HG03558 (cell line): ENCODE results near the gene BRIP1.
"Not testable (repeated sequence)": the region's sequence is repeated elsewhere in the genome, so short reads cannot be mapped to it uniquely, and the experiment has no call there.

Experiments used
- ATAC-seq: cut with Tn5 transposase; IDR thresholded peaks from one replicate; pipeline ENCODE4 v1.9.1; 2021; ENCODE audit warnings: moderate number of reproducible peaks; ENCODE audit not compliant: unreplicated experiment; ENCODE audit errors: extremely low read depth

BRIP1 gene

DNA sequence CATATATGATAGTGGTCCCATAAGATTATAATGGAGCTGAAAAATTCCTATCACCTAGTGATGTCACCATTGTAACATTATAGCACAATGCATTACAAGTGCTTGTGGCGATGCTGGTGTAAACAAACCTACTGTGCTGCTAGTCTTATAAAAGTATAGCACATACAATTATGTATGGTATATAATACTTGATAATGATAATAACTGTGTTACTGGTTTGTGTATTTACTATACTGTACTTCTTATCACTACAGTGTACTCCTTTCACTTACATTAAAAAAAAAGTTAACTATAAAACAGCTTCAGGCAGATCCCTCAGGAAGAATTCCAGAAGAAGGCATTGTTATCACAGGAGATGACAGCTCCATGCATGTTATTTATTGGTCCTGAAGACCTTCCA is 150.3 kb downstream of the BRIP1 start:
- ATAC-seq = no peak

DNA sequence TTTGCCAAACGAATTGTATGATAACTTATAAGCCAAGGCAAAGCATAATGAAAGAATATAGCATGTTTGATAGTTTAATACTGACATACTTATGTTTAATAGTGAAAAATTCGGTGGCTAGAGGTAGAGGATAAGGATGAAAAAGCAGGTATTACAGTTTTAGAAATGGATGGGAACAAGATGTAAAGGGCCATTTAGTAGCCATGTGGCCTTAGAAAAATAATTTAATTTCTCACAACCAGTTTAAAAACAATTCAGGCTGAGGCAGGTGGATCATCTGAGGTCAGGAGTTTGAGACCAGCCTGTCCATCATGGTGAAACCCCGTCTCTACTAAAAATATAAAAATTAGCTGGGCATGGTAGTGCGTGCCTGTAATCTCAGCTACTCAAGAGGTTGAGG is 152.8 kb downstream of the BRIP1 start:
- ATAC-seq = no peak

DNA sequence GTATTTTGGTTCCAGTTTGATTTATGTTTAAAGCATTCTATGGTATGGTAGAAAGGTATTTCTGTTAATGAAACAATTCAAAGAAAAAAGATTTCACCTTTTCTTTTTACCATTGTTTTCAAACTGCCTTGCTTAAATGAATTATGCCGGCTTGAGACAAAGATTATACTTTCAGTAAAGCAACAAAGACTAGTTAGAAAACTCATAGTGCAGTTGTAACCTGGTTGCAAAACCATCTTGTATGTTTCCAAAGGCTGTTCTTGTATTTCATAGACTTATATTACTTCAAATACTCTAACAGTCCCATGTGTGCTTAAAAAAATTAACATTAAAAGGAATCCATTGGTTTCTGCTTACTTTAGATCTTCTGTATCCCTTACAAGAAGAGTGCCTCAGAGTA is 153.8 kb downstream of the BRIP1 start:
- no peak for ATAC-seq

DNA sequence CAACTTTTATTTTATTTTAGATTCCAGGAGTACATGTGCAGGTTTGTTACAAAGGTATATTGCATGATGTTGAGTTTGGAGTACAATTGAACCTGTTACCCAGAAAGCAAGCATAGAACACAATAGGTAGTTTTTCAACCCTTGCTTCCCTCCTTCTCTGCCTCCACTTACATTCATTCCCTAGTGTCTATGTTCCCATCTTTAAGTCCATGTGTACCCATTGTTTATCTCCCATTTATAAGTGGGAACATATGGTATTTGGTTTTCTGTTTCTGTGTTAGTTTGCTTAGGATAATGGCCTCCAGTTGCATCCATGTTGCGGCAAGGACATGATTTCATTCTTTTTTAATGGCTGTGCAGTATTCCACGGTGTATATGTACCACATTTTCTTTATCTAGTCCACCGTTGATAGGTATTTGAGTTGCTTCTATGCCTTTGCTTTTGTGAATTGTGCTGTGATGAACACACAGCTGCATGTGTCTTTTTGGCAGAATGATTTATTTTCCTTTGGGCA is 158.3 kb downstream of the BRIP1 start:
- ATAC-seq = no peak

DNA sequence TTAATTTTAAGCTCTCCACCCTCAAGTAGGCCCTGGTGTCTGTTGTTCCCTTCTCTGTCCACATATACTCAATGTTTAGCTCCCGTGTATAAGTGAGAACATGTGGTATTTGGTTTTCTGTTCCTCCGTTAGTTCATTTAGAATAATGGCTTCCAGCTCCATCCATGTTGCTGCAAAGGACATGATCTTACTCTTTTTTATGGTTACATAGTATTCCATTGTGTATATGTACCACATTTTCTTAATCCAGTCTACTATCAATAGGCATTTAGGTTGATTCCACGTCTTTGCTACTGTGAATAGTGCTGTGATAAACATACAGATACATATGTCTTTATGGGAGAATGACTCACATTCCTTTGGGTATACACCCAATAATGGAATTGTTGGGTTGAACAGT is 160.9 kb downstream of the BRIP1 start:
- no peak for ATAC-seq

DNA sequence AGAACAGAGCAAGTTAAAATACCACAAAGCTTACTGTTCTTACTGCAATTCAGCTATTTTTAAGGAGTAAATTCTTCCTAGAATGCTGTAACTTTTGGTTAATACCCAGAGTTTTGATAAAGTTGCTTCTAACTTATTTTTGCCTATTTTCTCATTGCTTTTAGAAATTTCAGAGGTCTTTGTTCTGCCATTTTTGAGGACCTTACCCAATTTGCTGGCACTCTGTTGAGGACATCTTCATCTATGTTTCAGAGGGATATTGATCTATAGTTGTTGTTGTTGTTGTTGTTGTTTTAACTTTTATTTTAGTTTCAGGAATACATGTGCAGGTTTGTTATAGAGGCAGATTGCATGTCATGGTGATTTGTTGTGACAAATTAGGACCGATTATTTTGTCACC is 161.3 kb downstream of the BRIP1 start:
- no peak for ATAC-seq

DNA sequence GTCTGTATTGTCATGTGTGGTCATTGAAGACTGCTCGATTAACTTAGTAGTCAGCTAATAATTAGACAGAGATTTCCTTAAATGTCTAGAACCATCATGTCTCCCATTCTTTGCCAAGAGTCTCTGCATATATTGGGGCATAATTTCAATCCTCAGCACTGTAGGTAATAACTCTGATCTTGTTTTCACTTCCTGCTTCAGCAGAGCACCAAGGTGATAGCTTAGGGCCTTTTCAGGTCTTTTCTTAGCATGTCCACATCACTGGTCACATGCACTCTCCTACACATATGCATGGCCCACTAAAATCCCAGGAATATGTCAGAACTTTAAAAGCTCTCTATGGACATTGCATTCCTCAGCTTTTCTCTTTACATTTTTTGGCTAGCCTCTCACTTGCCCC is 162.0 kb downstream of the BRIP1 start:
- no peak for ATAC-seq

DNA sequence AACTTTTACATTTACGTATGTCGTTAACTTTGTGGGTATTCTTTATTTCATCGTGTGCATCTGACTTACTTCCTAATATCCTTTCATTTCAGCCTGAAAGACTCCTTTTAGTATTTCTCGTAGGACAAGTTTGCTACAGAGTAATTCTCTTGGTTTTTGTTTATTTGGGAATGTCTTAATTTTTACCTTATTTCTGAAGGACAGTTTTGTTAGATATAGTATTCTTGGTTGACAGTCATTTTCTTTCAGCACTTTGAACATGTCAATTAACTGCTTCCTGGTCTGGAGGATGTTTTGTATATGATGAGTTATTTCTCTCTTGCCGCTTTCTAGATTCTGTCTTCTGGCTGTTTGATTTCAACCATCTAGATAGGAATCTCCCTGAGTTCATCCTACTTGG is 163.1 kb downstream of the BRIP1 start:
- no peak for ATAC-seq

DNA sequence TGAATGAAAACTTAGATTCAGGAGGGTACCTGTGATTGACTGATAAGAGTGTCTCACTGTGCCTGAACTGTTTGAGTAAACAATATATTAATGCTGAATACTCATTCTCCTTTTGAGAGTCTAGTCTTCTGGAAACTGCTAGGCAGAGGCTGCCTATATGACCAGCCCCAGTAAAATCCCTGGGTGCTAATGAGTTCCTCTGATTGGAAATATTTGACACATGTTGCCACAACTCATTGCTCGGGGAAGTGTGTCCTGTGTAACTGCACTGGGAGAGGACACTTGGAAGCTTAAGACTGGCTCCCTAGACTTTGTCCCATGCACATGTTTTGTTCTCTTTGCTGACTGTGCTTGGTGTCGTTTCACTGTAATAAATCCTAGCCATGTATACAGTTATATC is 163.6 kb downstream of the BRIP1 start:
- ATAC-seq = no peak

DNA sequence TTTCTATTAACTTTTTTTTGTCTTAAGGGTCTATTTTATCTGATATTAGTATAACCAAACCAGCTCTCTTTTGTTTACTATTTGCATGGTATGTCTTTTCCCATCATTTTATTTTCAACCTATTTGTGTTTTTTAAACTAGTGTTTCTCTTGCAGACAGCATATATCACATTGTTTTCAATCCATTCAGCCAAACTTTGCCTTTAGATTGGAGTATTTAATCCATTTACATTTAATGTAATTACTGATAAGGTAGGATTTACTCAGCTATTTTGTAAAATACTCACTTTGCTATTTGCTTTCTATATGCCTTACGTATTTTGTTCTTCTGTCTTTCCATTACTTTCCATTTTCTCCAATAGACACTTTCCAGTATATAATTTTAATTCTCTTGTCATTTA is 164.3 kb downstream of the BRIP1 start:
- ATAC-seq = no peak

DNA sequence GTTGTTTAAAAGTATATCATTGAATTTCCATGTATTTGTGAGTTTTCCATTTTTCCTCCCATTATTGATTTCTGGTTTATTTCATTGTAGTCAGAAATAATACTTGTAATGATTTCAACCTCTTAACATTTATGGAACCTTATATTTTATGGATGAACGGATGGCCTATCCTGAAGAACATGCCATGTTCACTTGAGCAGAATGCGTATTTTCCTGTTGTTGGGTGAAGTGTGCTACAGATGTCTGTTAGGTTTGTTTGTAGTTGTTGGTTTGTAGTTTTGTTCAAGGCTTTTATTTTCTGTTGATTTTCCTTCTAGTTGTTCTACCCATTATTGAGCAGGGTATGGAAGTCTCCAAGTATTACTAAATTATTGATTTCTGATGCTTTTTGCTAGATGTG is 165.1 kb downstream of the BRIP1 start:
- no peak for ATAC-seq

DNA sequence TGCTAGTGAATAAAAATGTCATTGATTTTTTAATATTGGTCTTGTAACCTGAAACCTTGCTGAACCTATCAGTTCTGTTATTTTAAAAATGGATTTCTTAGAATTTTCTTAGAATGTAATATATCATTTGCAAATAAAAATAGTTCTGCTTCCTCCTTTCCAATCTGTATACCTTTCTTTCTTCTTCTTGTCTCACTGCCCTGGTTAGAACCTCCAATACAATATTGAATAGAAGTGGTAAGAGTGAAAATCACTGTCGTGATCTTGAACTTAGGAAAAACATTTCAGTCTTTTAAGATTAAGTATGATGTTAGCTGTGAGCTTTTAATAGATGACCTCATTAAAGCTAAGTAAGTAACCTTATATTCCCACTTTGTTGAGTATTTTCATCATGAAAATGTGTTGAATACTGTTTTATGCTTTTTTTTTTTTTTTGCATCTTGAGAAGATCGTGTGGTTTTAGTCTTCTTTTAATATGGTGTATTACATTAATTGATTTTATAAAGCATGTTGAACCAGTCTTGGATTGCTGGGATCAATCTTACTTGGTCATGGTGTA is 167.5 kb downstream of the BRIP1 start:
- no peak for ATAC-seq

DNA sequence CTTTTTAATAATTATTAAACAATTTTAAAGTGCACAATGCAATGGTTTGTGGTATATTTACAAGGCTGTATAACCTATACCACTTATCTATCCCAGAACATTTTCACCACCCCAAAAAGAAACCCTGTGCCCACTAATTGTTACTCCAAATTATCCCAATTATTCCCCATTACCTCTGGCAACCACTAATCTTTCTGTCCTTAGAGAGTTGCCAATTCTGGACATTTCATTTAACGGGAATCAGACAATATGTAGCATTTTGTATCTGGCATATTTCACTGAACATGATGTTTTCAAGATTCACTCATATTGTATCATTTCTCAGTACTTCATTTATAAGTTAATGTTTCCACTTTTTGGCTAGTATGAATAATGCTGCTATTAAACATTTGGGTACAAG is 169.2 kb downstream of the BRIP1 start:
- no peak for ATAC-seq

DNA sequence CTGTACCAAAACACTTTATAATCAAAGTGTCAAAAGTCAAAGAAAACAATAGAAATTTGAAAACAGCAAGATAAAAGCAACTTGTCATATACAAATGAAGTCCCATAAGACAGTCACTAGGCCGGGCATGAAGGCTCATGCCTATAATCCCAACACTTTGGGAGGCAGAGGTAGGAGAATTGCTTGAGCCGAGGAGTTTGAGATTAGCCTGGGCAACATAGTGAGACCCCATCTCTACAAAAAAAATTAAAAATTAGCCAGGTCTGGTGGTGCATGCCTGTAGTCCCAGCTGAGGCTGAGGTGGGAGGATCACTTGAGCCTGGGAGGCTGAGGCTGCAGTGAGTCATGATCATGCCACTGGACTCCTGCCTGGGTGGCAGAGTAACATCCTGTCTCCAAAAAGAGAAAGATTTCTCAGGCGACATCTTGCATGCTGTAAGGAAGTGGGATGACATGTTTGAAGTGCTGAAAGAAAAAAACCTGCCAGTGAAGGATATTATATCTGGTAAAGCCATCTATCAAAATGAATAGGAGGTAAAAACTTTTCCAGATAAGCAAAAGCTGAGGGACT is 173.6 kb downstream of the BRIP1 start:
- no peak for ATAC-seq

DNA sequence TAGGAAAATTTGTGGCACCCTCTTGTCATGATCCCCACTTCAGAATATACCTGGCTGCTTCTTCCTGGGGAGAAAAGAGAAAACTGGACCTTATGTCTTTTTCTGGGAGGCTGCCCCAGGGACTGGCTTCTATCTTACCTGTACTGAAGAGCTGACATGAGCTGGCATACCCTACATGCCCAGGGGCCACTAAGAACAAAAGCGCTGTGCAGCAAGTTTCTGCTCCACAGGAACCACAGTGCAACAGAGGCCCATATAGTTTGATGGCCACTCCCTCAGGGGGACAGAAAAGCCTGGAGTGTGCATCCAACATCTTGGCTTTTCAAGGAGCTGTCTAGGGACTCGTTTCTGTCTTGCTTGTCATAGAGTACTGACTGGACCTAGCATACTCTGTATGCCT is 175.6 kb downstream of the BRIP1 start:
- ATAC-seq = no peak

DNA sequence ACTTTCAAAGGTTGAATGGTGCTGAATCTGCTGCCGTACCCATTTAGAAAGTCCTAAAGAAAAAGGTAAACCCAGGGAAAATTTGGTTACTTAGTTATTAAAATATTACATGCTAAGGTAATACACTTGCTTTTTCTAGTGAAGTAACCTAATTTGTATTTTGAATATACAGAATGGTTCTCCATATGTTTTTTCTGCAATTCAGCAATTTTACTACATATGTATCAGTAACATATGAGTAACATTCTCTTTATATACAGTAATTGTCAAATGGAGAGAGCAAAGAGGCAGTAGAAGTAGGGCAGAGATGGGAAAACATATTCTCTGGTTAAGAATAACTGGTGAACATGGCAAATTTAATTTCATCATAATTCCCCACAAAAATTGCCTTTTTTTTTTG is 177.2 kb downstream of the BRIP1 start:
- ATAC-seq = no peak

DNA sequence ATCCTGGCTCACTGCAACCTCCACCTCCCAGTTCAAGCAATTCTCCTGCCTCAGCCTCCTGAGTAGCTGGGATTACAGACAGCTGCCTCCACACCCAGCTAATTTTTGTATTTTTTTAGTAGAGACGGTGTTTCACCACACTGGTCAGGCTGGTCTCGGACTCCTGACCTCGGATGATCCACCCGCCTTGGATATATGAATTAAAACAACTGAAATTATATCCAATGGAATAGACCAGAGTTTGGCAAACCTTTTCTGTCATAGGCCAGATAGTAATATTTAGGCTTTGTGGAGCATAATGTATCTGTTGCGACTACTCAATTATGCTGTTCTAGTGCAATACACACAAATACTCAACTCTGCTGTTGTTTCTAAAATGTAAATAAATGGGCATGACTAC is 178.5 kb downstream of the BRIP1 start:
- ATAC-seq = no peak

DNA sequence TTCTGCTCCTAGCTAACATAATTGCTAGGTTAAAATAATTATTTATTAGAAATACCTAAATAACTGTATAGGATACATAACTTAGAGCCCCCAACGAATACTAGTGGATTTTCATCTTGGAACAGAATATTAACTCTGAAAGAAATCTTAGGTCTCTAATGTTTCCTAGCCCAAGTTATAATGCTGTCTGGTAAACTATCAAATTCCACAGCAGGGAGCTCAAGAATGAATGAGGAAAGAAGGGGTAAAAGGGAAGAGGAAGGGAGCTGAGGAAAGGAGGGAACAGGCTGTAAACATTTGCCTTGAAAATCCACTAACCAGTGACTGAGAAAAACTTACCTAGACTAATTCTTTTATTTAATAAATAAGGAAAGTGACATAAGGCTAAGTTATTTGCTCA is 179.2 kb downstream of the BRIP1 start:
- ATAC-seq = no peak

DNA sequence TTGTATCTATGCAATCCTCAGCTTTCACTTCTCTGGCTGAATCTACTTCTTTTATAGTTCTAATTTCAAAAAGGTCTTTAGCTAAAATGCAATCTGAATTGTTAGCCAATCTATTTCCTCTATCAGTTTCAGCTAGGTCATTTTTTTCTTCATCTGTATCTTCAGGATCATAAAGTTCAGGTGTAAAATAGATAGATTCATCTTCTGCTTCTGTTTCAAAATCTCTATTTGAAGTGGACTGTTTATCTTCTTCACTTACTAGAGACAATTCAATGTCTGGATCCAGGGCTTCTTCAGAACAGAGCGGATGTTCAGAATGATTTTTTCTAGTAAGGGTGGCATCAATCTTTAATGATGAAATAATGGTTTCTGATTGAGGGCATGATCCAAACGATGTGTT is 179.9 kb downstream of the BRIP1 start:
- ATAC-seq = no peak

DNA sequence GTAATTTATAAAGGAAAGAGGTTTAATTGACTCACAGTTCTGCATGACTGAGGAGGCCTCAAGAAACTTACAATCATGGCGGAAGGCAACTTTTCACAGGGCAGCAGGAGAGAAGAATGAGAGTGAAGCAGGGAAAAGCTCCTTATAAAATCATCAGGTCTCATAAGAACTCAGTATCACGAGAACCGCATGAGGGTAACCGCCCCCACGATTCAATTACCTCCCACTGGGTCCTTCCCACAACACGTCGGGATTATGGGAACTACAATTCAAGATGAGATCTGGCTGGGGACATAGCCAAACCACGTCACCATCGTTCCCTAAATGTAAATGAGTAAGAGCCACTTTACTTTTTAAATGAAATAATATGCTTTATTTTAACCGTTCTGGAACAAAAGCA is 182.4 kb downstream of the BRIP1 start:
- ATAC-seq = no peak

DNA sequence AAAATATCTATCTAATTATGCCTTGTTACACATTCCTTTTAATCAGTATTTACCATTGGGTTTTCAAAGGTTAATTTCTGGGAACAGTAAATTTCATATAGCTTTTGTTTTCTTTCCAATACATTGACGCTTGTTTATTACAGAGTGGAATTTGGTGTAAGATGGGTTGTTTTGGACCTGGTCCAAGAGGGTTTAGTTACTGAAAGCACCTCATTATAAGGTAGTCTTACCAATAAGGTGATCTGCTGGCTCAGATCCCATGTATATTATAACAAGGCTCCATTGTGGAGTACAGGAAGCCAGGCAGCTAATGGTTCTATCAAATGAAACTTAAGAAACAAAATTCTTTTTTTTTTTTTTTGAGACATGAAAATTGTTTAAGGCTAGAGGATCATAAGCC is 185.0 kb downstream of the BRIP1 start:
- no peak for ATAC-seq

DNA sequence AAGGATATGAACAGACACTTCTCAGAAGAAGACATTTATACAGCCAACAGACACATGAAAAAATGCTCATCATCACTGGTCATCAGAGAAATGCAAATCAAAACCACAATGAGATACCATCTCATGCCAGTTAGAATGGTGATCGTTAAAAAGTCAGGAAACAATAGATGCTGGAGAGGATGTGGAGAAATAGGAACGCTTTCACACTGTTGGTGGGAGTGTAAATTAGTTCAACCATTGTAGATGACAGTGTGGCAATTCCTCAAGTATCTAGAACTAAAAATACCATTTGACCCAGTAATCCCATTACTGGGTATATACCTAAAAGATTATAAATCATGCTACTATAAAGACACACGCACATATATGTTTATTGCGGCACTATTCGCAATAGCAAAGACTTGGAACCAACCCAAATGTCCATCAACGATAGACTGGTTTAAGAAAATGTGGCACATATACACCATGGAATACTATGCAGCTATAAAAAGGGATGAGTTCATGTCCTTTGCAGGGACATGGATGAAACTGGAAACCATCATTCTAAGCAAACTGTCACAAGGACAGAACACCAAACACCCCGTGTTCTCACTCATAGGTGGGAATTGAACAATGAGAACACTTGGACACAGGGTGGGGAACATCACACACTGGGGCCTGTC is 186.0 kb downstream of the BRIP1 start:
- ATAC-seq = not testable (repeated sequence)
